Measurements from ENCODE around the gene KPRP.

DNA sequence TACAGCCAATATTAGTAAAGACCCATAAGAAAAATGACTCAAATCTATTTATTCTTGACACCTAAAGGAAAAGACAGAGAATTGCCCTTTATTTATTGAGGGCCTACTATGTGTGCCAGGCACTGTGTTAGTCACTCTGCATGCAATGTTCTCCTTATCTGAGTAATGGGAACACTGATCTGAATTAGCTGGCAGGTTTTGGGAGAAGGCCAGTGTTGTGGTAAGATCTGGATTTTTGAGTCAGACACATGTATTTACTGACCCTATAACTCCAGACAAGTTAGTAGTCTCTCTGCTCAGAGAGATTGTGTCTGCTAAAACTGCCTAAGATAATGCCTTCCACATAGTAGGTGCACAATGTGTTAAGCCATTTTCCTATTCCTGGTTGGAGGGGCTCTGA, 32.6 kb upstream of the KPRP start:
- TF ChIP-seq, protein P1, sequence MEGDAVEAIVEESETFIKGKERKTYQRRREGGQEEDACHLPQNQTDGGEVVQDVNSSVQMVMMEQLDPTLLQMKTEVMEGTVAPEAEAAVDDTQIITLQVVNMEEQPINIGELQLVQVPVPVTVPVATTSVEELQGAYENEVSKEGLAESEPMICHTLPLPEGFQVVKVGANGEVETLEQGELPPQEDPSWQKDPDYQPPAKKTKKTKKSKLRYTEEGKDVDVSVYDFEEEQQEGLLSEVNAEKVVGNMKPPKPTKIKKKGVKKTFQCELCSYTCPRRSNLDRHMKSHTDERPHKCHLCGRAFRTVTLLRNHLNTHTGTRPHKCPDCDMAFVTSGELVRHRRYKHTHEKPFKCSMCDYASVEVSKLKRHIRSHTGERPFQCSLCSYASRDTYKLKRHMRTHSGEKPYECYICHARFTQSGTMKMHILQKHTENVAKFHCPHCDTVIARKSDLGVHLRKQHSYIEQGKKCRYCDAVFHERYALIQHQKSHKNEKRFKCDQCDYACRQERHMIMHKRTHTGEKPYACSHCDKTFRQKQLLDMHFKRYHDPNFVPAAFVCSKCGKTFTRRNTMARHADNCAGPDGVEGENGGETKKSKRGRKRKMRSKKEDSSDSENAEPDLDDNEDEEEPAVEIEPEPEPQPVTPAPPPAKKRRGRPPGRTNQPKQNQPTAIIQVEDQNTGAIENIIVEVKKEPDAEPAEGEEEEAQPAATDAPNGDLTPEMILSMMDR (IDR thresholded peaks at IDR 0.05): no peak
- no peak for TF ChIP-seq POLR2A (IDR thresholded peaks at IDR 0.05)

Data from esophagus squamous epithelium (tissue), 4 donors.